Left hindlimb (tissue), 1 donor: ENCODE data around the gene GEMIN7.

Source experiments
- DNase-seq: peaks from one replicate; pipeline ENCODE4 v3.0.0-alpha.2; 2018

Gene GEMIN7

GRCh38 chr19:45133661-45134060 is 54.6 kb downstream of the GEMIN7 start:
- no peak for DNase-seq

GRCh38 chr19:45135176-45135885 is 56.3 kb downstream of the GEMIN7 start:
- no peak for DNase-seq

- no peak for DNase-seq
Measured at GRCh38 chr19:45136507-45137178, 57.6 kb downstream of the GEMIN7 start.

GRCh38 chr19:45137179-45137761 is 58.2 kb downstream of the GEMIN7 start:
- DNase-seq: peak; percentile 73

GRCh38 chr19:45138303-45138751 is 59.3 kb downstream of the GEMIN7 start:
- no peak for DNase-seq

- DNase-seq: no peak
Measured at GRCh38 chr19:45139286-45140143, 60.5 kb downstream of the GEMIN7 start.

- DNase-seq: no peak
Measured at GRCh38 chr19:45140144-45140503, 61.1 kb downstream of the GEMIN7 start.

GRCh38 chr19:45140533-45140932 is 61.5 kb downstream of the GEMIN7 start:
- no peak for DNase-seq
